Glutamatergic neuron (in vitro differentiated cells): ENCODE results near the gene PTK7. TPM values are rescaled to one million over a fixed set of nuclear protein-coding genes. Genes with fewer than 3 reads are reported as not detected.
"Not testable (repeated sequence)": the region's sequence is repeated elsewhere in the genome, so short reads cannot be mapped to it uniquely, and the experiment has no call there.

Experiments
- DNase-seq: peaks from one replicate; pipeline ENCODE4 v3.0.0; 2022
- H3K27ac Mint-ChIP-seq: one replicate; pipeline ENCODE4 v1.8.0; 2020; ENCODE audit warnings: mild to moderate bottlenecking, mixed read lengths, inconsistent platforms; ENCODE audit not compliant: unreplicated experiment
- H3K27me3 Mint-ChIP-seq: one replicate; pipeline ENCODE4 v1.8.0; 2020; ENCODE audit warnings: mild to moderate bottlenecking, moderate library complexity, mixed read lengths, inconsistent platforms; ENCODE audit not compliant: unreplicated experiment
- H3K36me3 Mint-ChIP-seq: one replicate; pipeline ENCODE4 v1.8.0; 2020; ENCODE audit warnings: mild to moderate bottlenecking, mixed read lengths, inconsistent platforms; ENCODE audit not compliant: unreplicated experiment
- H3K4me1 Mint-ChIP-seq: one replicate; pipeline ENCODE4 v1.8.0; 2020; ENCODE audit warnings: mild to moderate bottlenecking, low read depth, mixed read lengths, inconsistent platforms; ENCODE audit not compliant: unreplicated experiment
- H3K4me3 Mint-ChIP-seq: one replicate; pipeline ENCODE4 v1.8.0; 2020; ENCODE audit warnings: mild to moderate bottlenecking, mixed read lengths, inconsistent platforms; ENCODE audit not compliant: unreplicated experiment
- H3K9me3 Mint-ChIP-seq: one replicate; pipeline ENCODE4 v1.8.0; 2020; ENCODE audit warnings: mild to moderate bottlenecking, moderate library complexity, mixed read lengths, inconsistent platforms; ENCODE audit not compliant: unreplicated experiment
- total RNA-seq: library from RNA; stranded (reverse); fragmentation: NEBNext Ultra II Directional; extraction: Animal tissue kit (Norgen Biotek cat#: 25700); gene quantifications from one replicate; pipeline ENCODE4 v1.2.1, GENCODE V29; 2021; ENCODE audit not compliant: unreplicated experiment
- TF ChIP-seq, protein P1 (sequence below): fragments of 200-600 bp; sonication (generic); IDR thresholded peaks from one replicate; pipeline ENCODE4 v1.5.0; 2021; ENCODE audit not compliant: partially characterized antibody, unreplicated experiment

PTK7 gene
- total RNA-seq, 1 donor from 2014 or later: 166 TPM

DNA sequence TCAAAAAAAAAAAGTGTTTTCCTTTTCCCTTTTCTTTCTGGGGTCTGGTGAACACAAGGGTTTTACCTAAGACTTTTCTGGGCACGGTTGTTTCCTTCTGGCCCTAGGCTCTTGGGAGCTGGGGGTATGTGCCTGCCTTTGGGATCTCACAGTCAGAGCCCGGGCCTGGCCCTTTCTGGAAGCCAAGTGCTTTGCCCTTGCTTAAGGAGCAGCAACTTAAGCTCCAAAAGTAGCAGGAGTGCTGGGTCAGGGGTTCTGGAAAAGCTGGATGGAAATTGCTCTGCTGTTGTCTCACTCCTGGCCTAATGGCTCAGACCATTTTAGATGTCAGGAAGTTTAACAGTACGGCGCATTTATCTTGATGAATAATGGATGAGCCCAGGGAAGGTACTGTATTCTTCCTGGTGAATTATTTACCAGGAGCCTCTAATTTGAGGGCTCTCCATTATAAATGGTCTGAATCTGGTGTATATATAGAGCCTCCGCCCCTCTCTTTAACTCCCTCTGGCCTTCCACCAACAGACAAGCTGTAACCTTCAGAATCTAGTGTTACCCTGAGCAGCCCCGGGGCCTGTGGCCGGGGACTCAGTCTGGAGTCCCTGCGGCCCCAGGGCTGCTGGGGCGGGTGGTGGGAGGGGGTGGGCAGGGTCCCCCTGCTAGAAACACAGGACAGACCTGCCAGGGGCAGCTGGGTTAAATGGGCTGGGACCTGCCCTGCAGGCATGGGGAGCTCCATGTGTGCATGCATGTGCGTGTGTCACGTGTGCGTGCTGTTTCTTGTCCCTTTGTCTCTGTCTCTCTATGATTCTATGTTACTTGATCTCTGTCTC, 37.5 kb downstream of the PTK7 start:
- H3K9me3 Mint-ChIP-seq: peaks cover 18% of the 10 kb centered on the region
- peaks cover 33% of the 10 kb centered on the region for H3K4me1 Mint-ChIP-seq
- peak overlapping the region; percentile 99 for H3K27ac Mint-ChIP-seq
- TF ChIP-seq, protein P1, sequence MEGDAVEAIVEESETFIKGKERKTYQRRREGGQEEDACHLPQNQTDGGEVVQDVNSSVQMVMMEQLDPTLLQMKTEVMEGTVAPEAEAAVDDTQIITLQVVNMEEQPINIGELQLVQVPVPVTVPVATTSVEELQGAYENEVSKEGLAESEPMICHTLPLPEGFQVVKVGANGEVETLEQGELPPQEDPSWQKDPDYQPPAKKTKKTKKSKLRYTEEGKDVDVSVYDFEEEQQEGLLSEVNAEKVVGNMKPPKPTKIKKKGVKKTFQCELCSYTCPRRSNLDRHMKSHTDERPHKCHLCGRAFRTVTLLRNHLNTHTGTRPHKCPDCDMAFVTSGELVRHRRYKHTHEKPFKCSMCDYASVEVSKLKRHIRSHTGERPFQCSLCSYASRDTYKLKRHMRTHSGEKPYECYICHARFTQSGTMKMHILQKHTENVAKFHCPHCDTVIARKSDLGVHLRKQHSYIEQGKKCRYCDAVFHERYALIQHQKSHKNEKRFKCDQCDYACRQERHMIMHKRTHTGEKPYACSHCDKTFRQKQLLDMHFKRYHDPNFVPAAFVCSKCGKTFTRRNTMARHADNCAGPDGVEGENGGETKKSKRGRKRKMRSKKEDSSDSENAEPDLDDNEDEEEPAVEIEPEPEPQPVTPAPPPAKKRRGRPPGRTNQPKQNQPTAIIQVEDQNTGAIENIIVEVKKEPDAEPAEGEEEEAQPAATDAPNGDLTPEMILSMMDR: no peak
- H3K27me3 Mint-ChIP-seq: peaks cover 10% of the 10 kb centered on the region
- peak; percentile 79 for DNase-seq
- H3K4me3 Mint-ChIP-seq: peak overlapping the region; percentile 76
- no peaks in the 10 kb centered on the region for H3K36me3 Mint-ChIP-seq

DNA sequence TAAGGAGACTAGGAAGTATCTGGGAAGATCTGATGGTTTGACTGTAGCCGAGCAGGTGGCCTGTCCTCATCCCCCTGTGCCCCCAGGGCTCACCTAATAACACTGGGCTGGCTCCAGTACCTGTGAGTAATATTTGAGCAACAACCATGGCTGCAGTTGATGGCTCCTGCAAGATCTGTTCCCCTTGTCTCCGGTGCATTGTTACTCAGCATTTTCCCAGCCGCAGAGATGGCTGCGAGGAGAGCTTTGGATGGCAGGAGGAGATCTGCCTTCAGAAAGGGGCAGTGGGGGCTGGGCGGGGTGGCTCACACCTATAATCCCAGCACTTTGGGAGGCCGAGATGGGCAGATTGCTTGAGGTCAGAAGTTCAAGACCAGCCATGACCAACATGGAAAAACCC, 39.3 kb downstream of the PTK7 start:
- peaks cover 18% of the 10 kb centered on the region for H3K27me3 Mint-ChIP-seq
- H3K27ac Mint-ChIP-seq: peak overlapping the region; percentile 99
- peaks cover 45% of the 10 kb centered on the region for H3K4me1 Mint-ChIP-seq
- DNase-seq: no peak
- TF ChIP-seq, protein P1: no peak
- peak overlapping the region; percentile 42 for H3K4me3 Mint-ChIP-seq
- no peaks in the 10 kb centered on the region for H3K36me3 Mint-ChIP-seq
- peaks cover 25% of the 10 kb centered on the region for H3K9me3 Mint-ChIP-seq

DNA sequence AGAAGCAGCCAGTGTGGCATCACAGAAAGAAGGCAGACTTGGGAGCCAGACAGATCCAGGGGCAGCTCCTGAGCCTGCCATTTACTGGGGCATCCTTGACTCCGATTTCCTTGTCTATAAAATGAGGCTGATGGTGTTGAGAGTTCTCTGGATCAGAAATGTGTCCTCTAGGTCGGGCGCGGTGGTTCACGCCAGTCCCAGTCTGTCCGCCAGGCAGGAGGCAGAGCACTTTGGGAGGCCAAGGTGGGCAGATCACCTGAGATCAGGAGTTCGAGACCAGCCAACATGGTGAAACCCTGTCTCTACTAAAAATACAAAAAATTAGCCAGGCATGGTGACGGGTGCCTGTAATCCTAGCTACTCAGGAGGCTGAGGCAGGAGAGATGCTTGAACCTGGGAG, 41.4 kb downstream of the PTK7 start:
- H3K36me3 Mint-ChIP-seq, H3K4me3 Mint-ChIP-seq, DNase-seq: not testable (repeated sequence)
- Mint-ChIP-seq H3K4me1 (peaks cover 52% of the 10 kb centered on the region), H3K9me3 (peaks cover 26% of the 10 kb centered on the region), H3K27me3 (peaks cover 17% of the 10 kb centered on the region), H3K27ac (peak overlapping the region; percentile 50)

DNA sequence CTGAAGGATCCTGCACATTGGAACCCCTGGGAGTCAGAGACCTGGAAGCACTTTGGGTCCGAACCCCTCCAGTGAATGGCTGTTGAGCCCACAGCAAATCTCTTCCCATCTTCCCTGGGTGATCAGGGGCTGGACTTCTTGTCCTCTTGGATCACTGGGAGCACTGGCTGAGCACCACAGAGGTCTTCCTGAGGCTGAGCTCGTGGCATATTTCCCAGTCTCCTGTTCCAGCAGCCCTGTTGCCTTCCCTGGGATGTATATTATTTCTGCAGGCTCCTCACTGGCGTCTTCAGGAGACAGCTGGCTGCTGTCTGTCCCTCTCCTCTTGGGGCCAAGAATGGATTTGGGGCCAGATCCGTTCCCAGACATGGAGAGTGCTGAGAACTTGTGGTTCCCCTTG, 43.4 kb downstream of the PTK7 start:
- peak overlapping the region; percentile 46 for H3K4me3 Mint-ChIP-seq
- no peaks in the 10 kb centered on the region for H3K36me3 Mint-ChIP-seq
- DNase-seq: no peak
- peaks cover 19% of the 10 kb centered on the region for H3K27me3 Mint-ChIP-seq
- H3K27ac Mint-ChIP-seq: peak overlapping the region; percentile 91
- TF ChIP-seq, protein P1: no peak
- peaks cover 59% of the 10 kb centered on the region for H3K4me1 Mint-ChIP-seq
- H3K9me3 Mint-ChIP-seq: peaks cover 27% of the 10 kb centered on the region

DNA sequence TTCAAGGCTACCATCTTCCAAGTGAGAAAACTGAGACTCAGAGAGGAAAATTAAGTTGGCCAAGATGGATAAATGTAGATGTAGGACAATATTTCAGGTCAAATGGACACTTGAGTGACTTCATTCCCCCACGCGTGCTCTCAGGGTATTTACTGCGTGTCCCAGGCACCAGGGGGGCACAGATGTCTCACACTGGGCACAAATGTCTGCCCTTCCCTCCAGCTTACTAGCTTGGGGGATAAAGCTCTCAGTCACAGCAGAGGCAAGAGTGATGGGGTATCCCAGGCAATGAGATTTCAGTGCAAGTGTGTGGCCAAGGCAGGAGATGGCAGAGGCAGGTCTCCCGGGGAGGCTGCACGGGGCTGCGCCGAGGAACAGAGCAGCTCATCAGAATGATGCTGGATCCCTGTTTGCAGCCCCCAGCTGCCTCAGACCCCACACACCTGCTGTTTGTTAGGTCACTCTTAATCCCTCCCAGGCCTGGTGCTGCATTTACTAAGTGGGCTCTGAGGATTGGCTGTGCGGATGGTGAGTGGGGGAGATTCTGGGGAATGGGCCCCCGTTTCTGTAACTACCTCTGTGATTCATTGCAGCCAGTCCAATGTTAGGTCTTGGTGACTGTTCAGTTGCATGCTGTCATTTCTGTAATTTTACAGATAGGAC, 44.1 kb downstream of the PTK7 start:
- Mint-ChIP-seq H3K27ac (peak overlapping the region; percentile 91), H3K9me3 (peaks cover 25% of the 10 kb centered on the region), H3K27me3 (peaks cover 19% of the 10 kb centered on the region), H3K36me3 (no peaks in the 10 kb centered on the region), H3K4me1 (peaks cover 57% of the 10 kb centered on the region), H3K4me3 (peak overlapping the region; percentile 70)
- TF ChIP-seq, protein P1: no peak
- peak; percentile 49 for DNase-seq
